RWPE1 (cell line): ENCODE data around the gene ERC2.
A peak's percentile ranks its signal among the peaks of the same experiment; 100 is the strongest.

ENCODE experiments used
- CTCF ChIA-PET: fragments of 350-600 bp; sonication (Branson Sonifier 250); formaldehyde crosslinking; extraction: SDS; loops from one replicate; lab custom pipeline; 2021; lab: Yijun Ruan, JAX
- POLR2A ChIA-PET: fragments of 400-600 bp; formaldehyde crosslinking; extraction: SDS; loops from one replicate; lab custom pipeline; 2020; ENCODE audit warnings: antibody characterized with exemption; ENCODE audit not compliant: low non-redundant PET; lab: Yijun Ruan, JAX
- DNase-seq: peaks from one replicate; pipeline ENCODE4 v3.0.0; 2012; ENCODE audit warnings: low spot score
- H3K27ac ChIP-seq: fragments of 450-650 bp; 2 replicates; pipeline ENCODE4 v1.5.1; 2017
- TF ChIP-seq, protein P1 (sequence below): fragments of 450-650 bp; conservative IDR thresholded peaks from 2 replicates; pipeline ENCODE4 v1.5.1; 2017; ENCODE audit warnings: low read depth, mild to moderate bottlenecking

Gene ERC2

GRCh38 chr3:55497250-55497649 lies 971.0 kb downstream of the ERC2 start:
- TF ChIP-seq, protein P1, sequence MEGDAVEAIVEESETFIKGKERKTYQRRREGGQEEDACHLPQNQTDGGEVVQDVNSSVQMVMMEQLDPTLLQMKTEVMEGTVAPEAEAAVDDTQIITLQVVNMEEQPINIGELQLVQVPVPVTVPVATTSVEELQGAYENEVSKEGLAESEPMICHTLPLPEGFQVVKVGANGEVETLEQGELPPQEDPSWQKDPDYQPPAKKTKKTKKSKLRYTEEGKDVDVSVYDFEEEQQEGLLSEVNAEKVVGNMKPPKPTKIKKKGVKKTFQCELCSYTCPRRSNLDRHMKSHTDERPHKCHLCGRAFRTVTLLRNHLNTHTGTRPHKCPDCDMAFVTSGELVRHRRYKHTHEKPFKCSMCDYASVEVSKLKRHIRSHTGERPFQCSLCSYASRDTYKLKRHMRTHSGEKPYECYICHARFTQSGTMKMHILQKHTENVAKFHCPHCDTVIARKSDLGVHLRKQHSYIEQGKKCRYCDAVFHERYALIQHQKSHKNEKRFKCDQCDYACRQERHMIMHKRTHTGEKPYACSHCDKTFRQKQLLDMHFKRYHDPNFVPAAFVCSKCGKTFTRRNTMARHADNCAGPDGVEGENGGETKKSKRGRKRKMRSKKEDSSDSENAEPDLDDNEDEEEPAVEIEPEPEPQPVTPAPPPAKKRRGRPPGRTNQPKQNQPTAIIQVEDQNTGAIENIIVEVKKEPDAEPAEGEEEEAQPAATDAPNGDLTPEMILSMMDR: no peak
- ChIA-PET POLR2A (no interaction called here), CTCF (no interaction called here)
- DNase-seq: no peak
- H3K27ac ChIP-seq: no peak overlapping the region

- ChIA-PET POLR2A (no interaction called here), CTCF (no interaction called here)
- TF ChIP-seq, protein P1: no peak
- H3K27ac ChIP-seq: no peak overlapping the region
- DNase-seq: no peak
These were observed 973.3 kb downstream of the ERC2 start for GRCh38 chr3:55494976-55495375.

DNA sequence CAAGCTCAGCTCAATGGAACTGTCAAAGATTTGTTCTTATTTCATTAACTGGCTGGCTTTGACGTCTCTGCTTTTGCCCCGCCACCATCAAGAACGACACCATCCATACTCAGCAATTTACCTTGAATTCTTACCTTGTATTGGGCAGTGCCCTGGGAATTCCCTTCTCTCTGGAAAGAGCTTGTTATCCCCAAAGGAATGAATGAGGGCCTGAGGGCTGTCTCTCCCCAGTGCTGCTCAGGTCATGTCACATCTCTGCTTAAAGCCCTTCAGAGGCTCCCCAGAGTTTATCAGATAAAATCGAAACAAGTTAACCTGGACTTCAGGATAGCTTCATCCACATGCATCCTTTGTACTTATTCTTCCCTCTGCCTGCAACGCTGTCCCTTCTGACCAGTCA lies 975.3 kb downstream of the ERC2 start:
- CTCF ChIA-PET: no interaction called here
- DNase-seq: no peak

DNA sequence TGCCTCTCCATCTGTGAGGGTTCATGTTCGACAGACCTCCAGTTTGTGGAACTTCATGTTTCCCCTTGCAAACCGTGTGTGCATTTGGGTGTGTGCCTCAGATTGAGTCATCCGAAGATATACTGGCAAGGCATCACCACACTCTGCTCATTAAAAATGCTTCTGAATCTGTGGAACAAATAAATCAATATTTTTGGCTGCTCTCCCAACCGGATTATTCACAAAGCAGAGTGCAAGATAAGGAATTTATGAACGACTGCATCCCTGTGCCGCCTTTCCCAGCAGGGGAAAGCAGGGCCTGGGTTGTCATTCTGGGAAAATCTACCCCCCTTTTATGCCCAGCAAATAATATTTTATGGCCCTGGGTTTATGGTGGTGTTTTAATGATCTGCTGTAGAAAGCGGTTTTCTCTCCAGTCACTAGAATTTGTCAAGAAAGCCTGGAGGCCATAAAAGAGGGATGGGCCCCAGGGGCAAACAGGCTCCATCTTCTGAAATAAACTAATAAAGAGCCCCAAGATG lies 976.9 kb downstream of the ERC2 start:
- DNase-seq: peak; percentile 21
- peak overlapping the region; percentile 72 for H3K27ac ChIP-seq
- TF ChIP-seq, protein P1: no peak
- ChIA-PET POLR2A (no interaction called here), CTCF (no interaction called here)

More for the DNA sequence above, 975.3 kb downstream of the ERC2 start:
- no peak overlapping the region for H3K27ac ChIP-seq
- TF ChIP-seq, protein P1: no peak
- POLR2A ChIA-PET: no interaction called here

DNA sequence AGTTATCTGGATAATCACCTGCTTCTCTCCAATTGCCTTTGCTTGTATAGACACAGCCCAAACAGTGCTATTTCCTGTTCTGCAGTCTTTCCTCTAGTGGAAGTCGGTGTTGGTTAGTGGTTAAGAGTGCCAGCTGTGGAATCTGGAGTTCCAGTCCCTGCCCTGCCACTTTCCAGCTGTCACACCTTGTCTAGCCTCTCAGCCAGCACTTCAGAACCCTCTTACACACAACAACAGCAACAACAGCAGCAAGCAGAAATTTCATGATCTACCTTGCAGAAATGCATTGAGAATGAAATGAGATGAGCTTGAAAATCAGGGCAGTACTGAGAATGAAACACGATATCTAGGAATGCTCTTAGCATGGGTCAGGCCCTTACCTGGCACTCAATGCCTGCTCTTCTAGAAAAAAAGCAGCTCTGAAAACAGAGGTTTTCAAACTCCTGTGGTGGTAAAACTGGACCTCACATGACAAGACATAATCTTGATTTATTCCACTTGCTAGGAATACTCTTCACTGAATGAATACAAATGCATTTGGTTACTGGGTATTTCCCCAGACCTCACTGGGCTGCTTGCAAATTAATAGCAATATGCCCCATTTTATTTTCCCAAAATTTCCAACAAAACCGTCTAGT lies 977.9 kb downstream of the ERC2 start:
- H3K27ac ChIP-seq: peak overlapping the region; percentile 87
- TF ChIP-seq, protein P1: no peak
- DNase-seq: no peak
- ChIA-PET POLR2A (no interaction called here), CTCF (interaction anchor here (0.7 kb wide), 1 partner anchor 17 kb away, joined by 3 read pairs; no protein-coding TSS in a partner anchor)

GRCh38 chr3:55489798-55490132 lies 978.5 kb downstream of the ERC2 start:
- ChIA-PET POLR2A (no interaction called here), CTCF (no interaction called here)
- DNase-seq: peak; percentile 13
- TF ChIP-seq, protein P1: no peak
- peak overlapping the region; percentile 87 for H3K27ac ChIP-seq
